GM12874 (cell line): ENCODE data around the gene PROX1.

Source experiments
- CTCF ChIP-seq: IDR thresholded peaks from 2 replicates; pipeline ENCODE4 v1.5.1; 2011; ENCODE audit warnings: low read depth, mild to moderate bottlenecking, control low read depth, low read length, moderate library complexity; ENCODE audit not compliant: insufficient read depth

PROX1 gene

GRCh38 chr1:213986020-213986924, 1.5 kb upstream of the PROX1 start:
- no peak for TF ChIP-seq CTCF

- no peak for TF ChIP-seq CTCF
Observed at GRCh38 chr1:213986925-213987250, 885 bp upstream of the PROX1 start.

GRCh38 chr1:213987422-213987926, 299 bp upstream of the PROX1 start:
- no peak for TF ChIP-seq CTCF

GRCh38 chr1:213988507-213989001, 781 bp downstream of the PROX1 start:
- TF ChIP-seq CTCF: no peak

GRCh38 chr1:213989002-213989855, 1.5 kb downstream of the PROX1 start:
- no peak for TF ChIP-seq CTCF

- no peak for TF ChIP-seq CTCF
Observed at GRCh38 chr1:213993929-213994328, 6.2 kb downstream of the PROX1 start.

GRCh38 chr1:213994888-213995287, 7.1 kb downstream of the PROX1 start:
- no peak for TF ChIP-seq CTCF
